Activated CD4-positive, alpha-beta T cell treated with anti-CD3 and anti-CD28 coated beads for 36 hours (primary cell): ENCODE data around the gene SCN5A. TPM values are rescaled to one million over a fixed set of nuclear protein-coding genes. Genes with fewer than 3 reads are reported as not detected.

Experiments used
- ATAC-seq: fragments of 200-7000 bp; cut with Tn5 transposase; one replicate; pipeline ENCODE4 v1.10.0; 2021; ENCODE audit warnings: mild to moderate bottlenecking, moderate library complexity
- CTCF ChIA-PET: fragments of 350-600 bp; sonication (Branson Sonifier 250); formaldehyde crosslinking; loops from one replicate; lab custom pipeline; 2021; ENCODE audit warnings: antibody characterized with exemption; lab: Charles Lee
- POLR2A ChIA-PET: fragments of 350-600 bp; sonication (Branson Sonifier 250); formaldehyde crosslinking; loops from one replicate; lab custom pipeline; 2021; ENCODE audit warnings: antibody characterized with exemption, inconsistent platforms; lab: Charles Lee
- DNase-seq: peaks from one replicate; pipeline ENCODE4 v3.0.0-alpha.2; 2020
- H3K27ac Mint-ChIP-seq: one replicate; pipeline ENCODE4 v1.8.0; 2021; ENCODE audit warnings: mixed read lengths
- H3K27me3 Mint-ChIP-seq: one replicate; pipeline ENCODE4 v1.8.0; 2021; ENCODE audit warnings: mixed read lengths
- H3K36me3 Mint-ChIP-seq: one replicate; pipeline ENCODE4 v1.8.0; 2021; ENCODE audit warnings: low read depth, mixed read lengths
- H3K4me1 Mint-ChIP-seq: one replicate; pipeline ENCODE4 v1.8.0; 2021; ENCODE audit warnings: mixed read lengths
- H3K4me3 Mint-ChIP-seq: one replicate; pipeline ENCODE4 v1.8.0; 2021; ENCODE audit warnings: mild to moderate bottlenecking, moderate library complexity, mixed read lengths
- H3K9me3 Mint-ChIP-seq: one replicate; pipeline ENCODE4 v1.8.0; 2021; ENCODE audit warnings: low read depth, mixed read lengths
- intact Hi-C, 2 experiments: fragments of 100-400 bp; cut with DNase I in 1 of 2; cut with micrococcal nuclease in 1 of 2; formaldehyde crosslinking; loops; one replicate each; pipeline versions ENCODE4 v1.14.2 to v1.15.1; 2022 to 2024; cut with DNase I, micrococcal nuclease
- total RNA-seq, 2 experiments: library from RNA; stranded (reverse); gene quantifications; one replicate each; pipeline ENCODE4 v1.2.3, GENCODE V29; 2021

Gene SCN5A
- total RNA-seq, 2 experiments from 2014 or later, result 0.14 to 0.39 TPM

DNA sequence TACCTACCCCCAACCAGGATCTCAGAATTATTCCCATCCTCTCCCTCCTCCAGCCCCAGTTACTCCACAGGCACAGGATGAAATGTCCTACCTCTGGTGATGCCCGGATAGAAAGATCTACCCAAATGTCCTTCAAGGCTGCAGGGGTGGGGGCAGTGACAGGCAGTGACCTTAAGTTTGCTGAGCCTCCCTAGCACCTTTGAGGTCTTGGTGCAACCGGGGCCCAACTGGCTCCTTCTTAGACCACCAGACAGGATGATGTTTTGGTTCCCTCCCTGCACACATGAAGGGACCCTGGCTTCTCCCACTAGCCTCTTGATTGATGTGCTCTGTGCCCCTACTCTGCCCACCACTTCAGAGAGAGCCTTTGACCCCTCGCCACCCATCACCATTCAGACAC is 117.0 kb downstream of the SCN5A start:
- ATAC-seq (no peak), DNase-seq (no peak)
- Mint-ChIP-seq H3K4me1 (peaks cover 4% of the 10 kb centered on the region), H3K27ac (no peak overlapping the region), H3K9me3 (no peaks in the 10 kb centered on the region), H3K36me3 (peaks cover 23% of the 10 kb centered on the region), H3K4me3 (no peak overlapping the region), H3K27me3 (no peaks in the 10 kb centered on the region)
- ChIA-PET POLR2A (no interaction called here), CTCF (interaction anchor here (1.6 kb wide), 1 partner anchor 11 kb away, joined by 5 read pairs; no protein-coding TSS in a partner anchor)
- intact Hi-C loops, result no loop called here

DNA sequence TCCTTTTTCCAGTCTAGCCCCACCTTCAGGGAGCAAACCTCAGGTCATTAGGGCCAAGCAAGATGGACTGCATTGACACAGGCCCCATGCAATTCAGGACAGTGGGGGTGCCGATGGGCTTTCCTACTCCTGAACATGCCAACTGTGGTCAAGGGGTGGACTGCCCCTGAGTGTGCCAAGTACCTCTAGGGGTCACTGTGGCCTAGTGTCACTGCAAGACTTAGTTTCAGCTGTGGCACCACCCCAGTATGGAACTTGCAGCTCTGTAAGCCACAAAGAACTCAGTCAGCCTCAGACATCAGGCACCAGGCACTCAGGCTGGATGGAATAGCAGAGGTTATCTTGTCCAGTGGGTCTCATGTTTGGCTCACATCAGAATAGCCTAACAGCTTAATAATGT is 121.0 kb downstream of the SCN5A start:
- no peaks in the 10 kb centered on the region for H3K27me3 Mint-ChIP-seq
- no peaks in the 10 kb centered on the region for H3K9me3 Mint-ChIP-seq
- no peak overlapping the region for H3K27ac Mint-ChIP-seq
- no peak for DNase-seq
- H3K4me1 Mint-ChIP-seq, result no peaks in the 10 kb centered on the region
- H3K36me3 Mint-ChIP-seq, result peaks cover 38% of the 10 kb centered on the region
- intact Hi-C loops, result loop anchor here in 1 of 2 experiments (10.0 kb wide), 2 partner anchors 316 to 476 kb away; no protein-coding TSS in a partner anchor
- no peak overlapping the region for H3K4me3 Mint-ChIP-seq
- ChIA-PET CTCF (interaction anchor here (0.7 to 1.1 kb wide), 3 partner anchors 25 to 1641 kb away, joined by 3 to 4 read pairs (median 3); no protein-coding TSS in a partner anchor), POLR2A (no interaction called here)
- no peak for ATAC-seq

DNA sequence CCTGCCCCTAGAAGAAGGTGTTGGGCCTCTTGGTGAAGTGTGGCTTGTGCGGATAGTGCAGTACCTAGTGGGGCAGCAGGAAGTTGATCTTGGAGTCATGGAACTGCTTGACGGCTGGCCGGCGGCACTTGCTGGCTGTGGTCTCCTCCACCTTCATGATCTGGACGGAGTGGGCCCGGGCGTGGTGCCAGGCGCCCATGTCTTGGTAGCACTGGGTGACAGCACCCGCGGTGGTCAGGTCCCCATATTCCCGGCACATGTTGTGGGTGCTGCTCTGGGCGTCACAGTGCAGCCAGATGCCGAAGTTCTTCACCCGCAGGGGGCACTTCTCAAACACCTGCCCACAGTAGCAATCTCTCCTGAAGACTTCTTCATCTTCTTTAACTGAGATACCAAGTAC is 122.7 kb downstream of the SCN5A start:
- Mint-ChIP-seq H3K27ac (no peak overlapping the region), H3K9me3 (no peaks in the 10 kb centered on the region), H3K4me3 (no peak overlapping the region), H3K36me3 (peaks cover 38% of the 10 kb centered on the region), H3K4me1 (no peaks in the 10 kb centered on the region), H3K27me3 (no peaks in the 10 kb centered on the region)
- ATAC-seq (no peak), DNase-seq (no peak)
- CTCF ChIA-PET, result no interaction called here
- POLR2A ChIA-PET, result no interaction called here
- intact Hi-C loops, result loop anchor here in 1 of 2 experiments (10.0 kb wide), 2 partner anchors 318 to 478 kb away; no protein-coding TSS in a partner anchor

DNA sequence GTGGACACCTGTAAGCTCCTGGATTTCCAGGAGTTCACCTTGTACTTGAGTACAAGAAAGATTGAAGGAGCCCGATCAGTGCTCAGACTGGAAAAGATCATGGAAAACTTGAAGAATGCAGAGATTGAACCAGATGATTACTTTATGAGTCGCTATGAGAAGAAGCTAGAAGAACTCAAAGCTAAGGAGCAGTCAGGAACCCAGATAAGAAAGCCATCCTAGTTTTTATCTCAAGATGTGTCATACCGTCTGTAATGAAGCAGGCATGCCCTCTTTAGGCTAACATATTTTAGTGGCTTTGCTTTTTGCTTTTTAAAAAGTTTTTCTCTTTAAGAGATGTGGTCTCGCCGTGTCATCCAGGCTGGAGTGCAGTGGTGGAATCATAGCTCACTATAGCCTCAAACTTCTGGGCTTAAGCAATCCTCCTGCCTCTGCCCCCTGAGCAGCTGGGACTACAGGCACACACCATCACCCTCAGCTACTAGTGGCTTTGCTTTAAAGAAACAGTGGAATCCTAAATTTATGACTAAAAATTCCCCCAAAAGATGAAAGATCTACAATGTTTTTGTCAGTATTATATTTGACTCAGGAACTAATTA is 125.2 kb downstream of the SCN5A start:
- ChIA-PET POLR2A (no interaction called here), CTCF (interaction anchor here (0.9 to 1.6 kb wide), 4 partner anchors 10 to 131 kb away, joined by 3 to 9 read pairs (median 4); no protein-coding TSS in a partner anchor)
- Mint-ChIP-seq H3K4me3 (no peak overlapping the region), H3K9me3 (no peaks in the 10 kb centered on the region), H3K36me3 (peaks cover 29% of the 10 kb centered on the region), H3K27ac (no peak overlapping the region), H3K4me1 (peaks cover 14% of the 10 kb centered on the region), H3K27me3 (no peaks in the 10 kb centered on the region)
- intact Hi-C loops, result loop anchor here (5.0 to 10.0 kb wide), 3 partner anchors 321 to 763 kb away; no protein-coding TSS in a partner anchor
- ATAC-seq, result no peak
- no peak for DNase-seq

- POLR2A ChIA-PET, result interaction anchor here (1.2 kb wide), 1 partner anchor 26 kb away, joined by 4 read pairs; the partner anchor contains the start of gene EXOG
- Mint-ChIP-seq H3K27me3 (no peaks in the 10 kb centered on the region), H3K9me3 (no peaks in the 10 kb centered on the region), H3K4me3 (no peak overlapping the region), H3K4me1 (peaks cover 23% of the 10 kb centered on the region), H3K36me3 (peaks cover 19% of the 10 kb centered on the region), H3K27ac (no peak overlapping the region)
- DNase-seq (no peak), ATAC-seq (no peak)
- intact Hi-C loops, result loop anchor here (5.0 to 10.0 kb wide), 3 partner anchors 323 to 765 kb away; no protein-coding TSS in a partner anchor
- CTCF ChIA-PET, result interaction anchor here (0.6 to 5.1 kb wide), 51 partner anchors 8 to 1529 kb away, joined by 3 to 102 read pairs (median 4); partner anchors contain the start of genes EPM2AIP1, EXOG, MLH1 and XIRP1
Observed at GRCh38 chr3:38522002-38522401, 127.5 kb downstream of the SCN5A start.

GRCh38 chr3:38521391-38521987 is 128.0 kb downstream of the SCN5A start:
- ChIA-PET POLR2A (interaction anchor here (0.6 to 1.2 kb wide), 3 partner anchors 24 to 104 kb away, joined by 3 to 5 read pairs (median 4); partner anchors contain the start of gene EXOG), CTCF (interaction anchor here (0.6 to 5.1 kb wide), 56 partner anchors 9 to 1529 kb away, joined by 3 to 102 read pairs (median 4); partner anchors contain the start of genes EPM2AIP1, EXOG, MLH1 and XIRP1)
- DNase-seq (peak; percentile 75), ATAC-seq (peak; percentile 74)
- peaks cover 23% of the 10 kb centered on the region for H3K4me1 Mint-ChIP-seq
- H3K4me3 Mint-ChIP-seq, result no peak overlapping the region
- peaks cover 16% of the 10 kb centered on the region for H3K36me3 Mint-ChIP-seq
- no peaks in the 10 kb centered on the region for H3K27me3 Mint-ChIP-seq
- no peak overlapping the region for H3K27ac Mint-ChIP-seq
- H3K9me3 Mint-ChIP-seq, result no peaks in the 10 kb centered on the region
- intact Hi-C loops, result loop anchor here (1.0 to 10.0 kb wide), 8 partner anchors 25 to 766 kb away; partner anchors contain the start of gene EXOG (in 1 of the 2)

GRCh38 chr3:38519651-38520050 is 129.8 kb downstream of the SCN5A start:
- Mint-ChIP-seq H3K9me3 (no peaks in the 10 kb centered on the region), H3K36me3 (peaks cover 9% of the 10 kb centered on the region), H3K27ac (peak overlapping the region; percentile 73), H3K4me3 (peak overlapping the region; percentile 6), H3K4me1 (peaks cover 23% of the 10 kb centered on the region), H3K27me3 (no peaks in the 10 kb centered on the region)
- DNase-seq (no peak), ATAC-seq (peak; percentile 51)
- intact Hi-C loops, result loop anchor here (5.0 to 10.0 kb wide), 3 partner anchors 325 to 768 kb away; no protein-coding TSS in a partner anchor
- POLR2A ChIA-PET, result no interaction called here
- CTCF ChIA-PET, result interaction anchor here (0.5 to 5.1 kb wide), 15 partner anchors 9 to 480 kb away, joined by 3 to 102 read pairs (median 4); partner anchors contain the start of gene EXOG

GRCh38 chr3:38519000-38519399 is 130.5 kb downstream of the SCN5A start:
- POLR2A ChIA-PET, result no interaction called here
- Mint-ChIP-seq H3K9me3 (no peaks in the 10 kb centered on the region), H3K36me3 (peaks cover 7% of the 10 kb centered on the region), H3K27me3 (no peaks in the 10 kb centered on the region), H3K27ac (peak overlapping the region; percentile 32), H3K4me1 (peaks cover 23% of the 10 kb centered on the region), H3K4me3 (no peak overlapping the region)
- peak; percentile 60 for ATAC-seq
- CTCF ChIA-PET, result interaction anchor here (0.5 to 5.1 kb wide), 7 partner anchors 8 to 135 kb away, joined by 3 to 102 read pairs (median 4); partner anchors contain the start of gene EXOG
- intact Hi-C loops, result no loop called here
- DNase-seq, result no peak

- no peak overlapping the region for H3K27ac Mint-ChIP-seq
- POLR2A ChIA-PET, result no interaction called here
Observed at GRCh38 chr3:38516669-38517068, 132.8 kb downstream of the SCN5A start.

GRCh38 chr3:38515367-38515766 is 134.1 kb downstream of the SCN5A start:
- CTCF ChIA-PET, result interaction anchor here (0.6 to 1.8 kb wide), 3 partner anchors 10 to 233 kb away, joined by 3 to 5 read pairs (median 4); no protein-coding TSS in a partner anchor

More at GRCh38 chr3:38516669-38517068, 132.8 kb downstream of the SCN5A start:
- ATAC-seq (no peak), DNase-seq (no peak)
- Mint-ChIP-seq H3K36me3 (peaks cover 11% of the 10 kb centered on the region), H3K4me3 (no peak overlapping the region), H3K4me1 (peaks cover 23% of the 10 kb centered on the region), H3K27me3 (no peaks in the 10 kb centered on the region), H3K9me3 (no peaks in the 10 kb centered on the region)
- intact Hi-C loops, result no loop called here
- CTCF ChIA-PET, result interaction anchor here (0.7 to 1.8 kb wide), 3 partner anchors 17 to 145 kb away, joined by 3 to 5 read pairs (median 3); no protein-coding TSS in a partner anchor

DNA sequence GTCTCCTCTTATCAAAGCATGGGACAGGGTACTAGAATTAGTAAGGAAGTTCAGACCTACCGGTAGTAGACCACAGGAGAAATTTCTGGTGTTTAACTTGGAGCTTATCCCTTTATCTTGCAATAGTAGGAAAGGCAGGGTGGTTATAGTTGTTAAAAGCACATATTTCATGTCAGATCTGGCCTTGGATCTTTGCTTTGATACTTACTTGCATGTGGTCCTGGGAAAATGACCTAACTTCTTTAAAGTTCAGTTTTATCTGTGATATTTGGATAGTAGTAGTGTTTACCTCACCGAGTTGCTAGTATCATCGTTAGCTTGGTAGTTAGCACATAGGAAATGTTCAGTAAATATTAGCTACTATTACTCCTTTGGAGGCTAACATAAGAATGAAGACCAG is 137.9 kb downstream of the SCN5A start:
- intact Hi-C loops, result no loop called here
- DNase-seq (no peak), ATAC-seq (no peak)
- POLR2A ChIA-PET, result no interaction called here
- Mint-ChIP-seq H3K9me3 (no peaks in the 10 kb centered on the region), H3K4me1 (no peaks in the 10 kb centered on the region), H3K4me3 (no peak overlapping the region), H3K27ac (no peak overlapping the region), H3K27me3 (no peaks in the 10 kb centered on the region), H3K36me3 (peaks cover 26% of the 10 kb centered on the region)
- CTCF ChIA-PET, result interaction anchor here (1.3 to 5.1 kb wide), 2 partner anchors 10 to 18 kb away, joined by 3 to 39 read pairs; no protein-coding TSS in a partner anchor

More at GRCh38 chr3:38515367-38515766, 134.1 kb downstream of the SCN5A start:
- no peaks in the 10 kb centered on the region for H3K27me3 Mint-ChIP-seq
- H3K27ac Mint-ChIP-seq, result no peak overlapping the region
- H3K9me3 Mint-ChIP-seq, result no peaks in the 10 kb centered on the region
- ATAC-seq, result no peak
- intact Hi-C loops, result no loop called here
- DNase-seq, result no peak
- H3K4me3 Mint-ChIP-seq, result no peak overlapping the region
- peaks cover 15% of the 10 kb centered on the region for H3K36me3 Mint-ChIP-seq
- H3K4me1 Mint-ChIP-seq, result peaks cover 19% of the 10 kb centered on the region
- POLR2A ChIA-PET, result no interaction called here
